Nephron (organoid): ENCODE data around the gene PTEN.
"Not testable (repeated sequence)": the region's sequence is repeated elsewhere in the genome, so short reads cannot be mapped to it uniquely, and the experiment has no call there.

Source experiments
- H3K27ac Mint-ChIP-seq, 3 experiments: 2 replicates each; pipeline ENCODE4 v1.8.0; 2020; ENCODE audit warnings: mixed read lengths in 3 of 3, mild to moderate bottlenecking in 2 of 3, moderate library complexity in 1 of 3
- H3K27me3 Mint-ChIP-seq: 2 replicates; pipeline ENCODE4 v1.8.0; 2021; ENCODE audit warnings: low read depth, mild to moderate bottlenecking, moderate library complexity, mixed read lengths
- H3K36me3 Mint-ChIP-seq: 2 replicates; pipeline ENCODE4 v1.8.0; 2020; ENCODE audit warnings: low read depth, mixed read lengths
- H3K4me1 Mint-ChIP-seq: 2 replicates; pipeline ENCODE4 v1.8.0; 2020; ENCODE audit warnings: mixed read lengths
- H3K4me3 Mint-ChIP-seq, 3 experiments: 2 replicates each; pipeline ENCODE4 v1.8.0; 2020; ENCODE audit warnings: mild to moderate bottlenecking in 3 of 3, mixed read lengths in 3 of 3, moderate library complexity in 2 of 3
- H3K9me3 Mint-ChIP-seq: 2 replicates; pipeline ENCODE4 v1.8.0; 2020; ENCODE audit warnings: mixed read lengths
- TF ChIP-seq, protein P1 (sequence below), 3 experiments: fragments of 200-600 bp; sonication (generic); IDR thresholded peaks; one replicate each; pipeline ENCODE4 v1.5.0; 2021; ENCODE audit warnings: antibody characterized with exemption in 3 of 3; ENCODE audit not compliant: unreplicated experiment in 3 of 3

The PTEN gene

DNA sequence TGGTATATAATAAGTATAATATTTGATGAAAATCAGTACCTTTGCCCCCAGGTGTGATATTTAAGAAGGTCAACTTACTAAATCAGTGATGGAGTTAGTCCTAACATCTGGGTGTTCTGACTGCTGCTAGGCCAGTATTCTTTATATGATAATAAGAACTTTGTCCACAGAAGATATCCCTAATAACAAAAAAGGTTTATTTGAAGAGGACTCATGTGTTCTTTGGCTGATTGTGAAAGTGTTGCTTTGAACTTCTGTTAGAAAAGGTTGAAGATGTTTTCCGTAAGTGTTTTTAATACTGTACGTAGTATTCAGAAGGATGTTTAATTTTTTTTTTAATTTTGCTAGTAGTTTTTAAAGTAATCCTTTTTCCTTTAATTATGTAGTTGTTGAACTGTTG lies 10.2 kb downstream of the PTEN start:
- H3K27ac Mint-ChIP-seq: no peak overlapping the region
- H3K36me3 Mint-ChIP-seq: peaks cover 18% of the 10 kb centered on the region
- TF ChIP-seq, protein P1, sequence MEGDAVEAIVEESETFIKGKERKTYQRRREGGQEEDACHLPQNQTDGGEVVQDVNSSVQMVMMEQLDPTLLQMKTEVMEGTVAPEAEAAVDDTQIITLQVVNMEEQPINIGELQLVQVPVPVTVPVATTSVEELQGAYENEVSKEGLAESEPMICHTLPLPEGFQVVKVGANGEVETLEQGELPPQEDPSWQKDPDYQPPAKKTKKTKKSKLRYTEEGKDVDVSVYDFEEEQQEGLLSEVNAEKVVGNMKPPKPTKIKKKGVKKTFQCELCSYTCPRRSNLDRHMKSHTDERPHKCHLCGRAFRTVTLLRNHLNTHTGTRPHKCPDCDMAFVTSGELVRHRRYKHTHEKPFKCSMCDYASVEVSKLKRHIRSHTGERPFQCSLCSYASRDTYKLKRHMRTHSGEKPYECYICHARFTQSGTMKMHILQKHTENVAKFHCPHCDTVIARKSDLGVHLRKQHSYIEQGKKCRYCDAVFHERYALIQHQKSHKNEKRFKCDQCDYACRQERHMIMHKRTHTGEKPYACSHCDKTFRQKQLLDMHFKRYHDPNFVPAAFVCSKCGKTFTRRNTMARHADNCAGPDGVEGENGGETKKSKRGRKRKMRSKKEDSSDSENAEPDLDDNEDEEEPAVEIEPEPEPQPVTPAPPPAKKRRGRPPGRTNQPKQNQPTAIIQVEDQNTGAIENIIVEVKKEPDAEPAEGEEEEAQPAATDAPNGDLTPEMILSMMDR (IDR thresholded peaks at IDR 0.05; ENCODE audit: unreplicated experiment in 3 of 3): no peak
- no peaks in the 10 kb centered on the region for H3K27me3 Mint-ChIP-seq
- H3K4me1 Mint-ChIP-seq: peaks cover 26% of the 10 kb centered on the region
- no peaks in the 10 kb centered on the region for H3K9me3 Mint-ChIP-seq
- H3K4me3 Mint-ChIP-seq: no peak overlapping the region

DNA sequence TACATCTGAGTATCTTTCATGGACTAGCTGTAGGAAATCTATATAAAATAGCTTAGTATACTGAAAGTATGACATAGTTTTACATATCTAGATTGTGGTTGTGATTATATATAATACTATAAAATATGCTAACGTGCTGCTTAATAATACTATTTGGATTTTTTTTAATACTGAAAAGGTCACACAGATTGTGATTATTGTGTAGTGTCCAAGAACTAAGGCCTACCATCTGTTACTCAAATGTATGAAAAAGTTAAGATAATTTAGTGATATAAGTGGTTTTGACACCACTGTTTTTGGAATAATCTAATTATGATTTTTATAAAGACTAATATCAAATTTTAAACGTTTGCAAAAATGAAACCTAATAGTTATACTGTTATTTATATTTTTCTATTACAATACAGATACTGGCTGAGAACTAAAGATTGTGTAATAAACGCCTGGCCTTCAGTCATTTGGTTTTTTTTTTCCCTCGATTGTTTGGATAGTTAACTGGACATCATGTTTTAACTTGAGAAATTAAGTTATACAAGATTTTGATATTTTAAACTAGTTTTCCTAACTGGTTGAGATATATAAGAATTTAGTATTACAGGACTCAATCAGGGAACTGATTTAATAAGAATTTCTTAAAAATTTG lies 12.6 kb downstream of the PTEN start:
- H3K36me3 Mint-ChIP-seq: peaks cover 31% of the 10 kb centered on the region
- H3K27me3 Mint-ChIP-seq: no peaks in the 10 kb centered on the region
- H3K4me3 Mint-ChIP-seq: no peak overlapping the region
- peaks cover 5% of the 10 kb centered on the region for H3K9me3 Mint-ChIP-seq
- peaks cover 11% of the 10 kb centered on the region for H3K4me1 Mint-ChIP-seq
- H3K27ac Mint-ChIP-seq: no peak overlapping the region
- TF ChIP-seq, protein P1 (IDR thresholded peaks at IDR 0.05; ENCODE audit: unreplicated experiment in 3 of 3): no peak

DNA sequence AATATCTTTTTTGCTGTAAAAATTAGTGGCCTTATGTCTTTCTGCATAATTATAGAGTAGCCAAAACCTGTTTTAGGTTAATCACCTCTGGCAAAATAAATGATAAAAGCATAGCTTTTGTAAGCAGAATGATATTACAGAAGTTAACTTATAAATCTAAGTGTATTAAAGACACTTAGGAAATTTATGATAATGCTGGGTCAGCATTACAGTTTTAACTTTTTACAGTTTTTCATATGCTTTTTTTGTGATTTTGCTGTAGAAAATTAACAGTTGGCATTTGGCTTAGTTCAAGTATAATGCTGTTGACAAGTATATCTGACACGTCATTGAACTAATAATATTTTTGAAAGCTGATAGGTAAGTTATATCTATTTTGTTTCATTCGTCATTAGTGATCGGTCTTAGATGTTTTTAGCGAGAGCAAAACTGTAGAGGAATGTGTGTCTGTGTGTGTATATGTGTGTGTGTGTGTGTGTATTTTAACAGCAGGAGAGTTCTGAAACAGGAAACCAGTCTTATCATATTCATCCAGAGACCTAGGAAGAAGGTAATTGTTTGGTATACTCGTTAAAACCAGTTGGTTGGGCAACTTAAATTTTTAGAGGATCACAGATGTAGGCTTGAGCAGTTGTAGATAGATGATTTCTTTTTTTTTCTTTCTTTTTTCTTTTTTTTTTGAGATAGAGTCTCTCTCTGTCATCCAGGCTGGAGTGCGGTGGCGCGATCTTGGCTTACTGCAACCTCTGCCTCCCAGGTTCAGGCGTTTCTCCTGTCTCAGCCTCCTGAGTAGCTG lies 15.4 kb downstream of the PTEN start:
- Mint-ChIP-seq H3K27me3 (no peaks in the 10 kb centered on the region), H3K4me1 (peaks cover 4% of the 10 kb centered on the region), H3K4me3 (no peak overlapping the region), H3K27ac (peak overlapping the region in 1 of 3 experiments; percentile 43), H3K36me3 (peaks cover 52% of the 10 kb centered on the region), H3K9me3 (peaks cover 15% of the 10 kb centered on the region)
- TF ChIP-seq, protein P1 (IDR thresholded peaks at IDR 0.05; ENCODE audit: unreplicated experiment in 3 of 3): no peak

DNA sequence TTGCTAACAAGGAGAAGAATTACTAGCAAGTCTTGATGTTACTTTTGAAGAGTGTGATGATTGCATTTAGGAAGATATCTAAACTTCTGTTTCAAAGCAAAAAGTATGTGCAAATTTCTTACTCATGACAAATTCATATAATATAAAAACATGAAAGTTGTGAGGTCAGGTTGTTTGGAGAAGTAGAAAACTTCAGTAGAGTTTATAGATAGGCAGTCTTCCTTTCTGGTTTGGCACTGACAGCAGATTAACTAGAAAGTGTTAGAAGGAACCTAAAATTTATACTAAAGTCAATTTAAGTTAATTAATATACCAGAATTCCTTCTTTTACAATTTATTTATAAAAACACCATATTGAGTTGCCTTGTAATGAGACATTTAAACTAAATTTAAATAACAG lies 16.9 kb downstream of the PTEN start:
- Mint-ChIP-seq H3K4me3 (no peak overlapping the region), H3K27ac (no peak overlapping the region), H3K4me1 (no peaks in the 10 kb centered on the region), H3K9me3 (peaks cover 15% of the 10 kb centered on the region), H3K27me3 (no peaks in the 10 kb centered on the region), H3K36me3 (peaks cover 52% of the 10 kb centered on the region)
- TF ChIP-seq, protein P1 (IDR thresholded peaks at IDR 0.05; ENCODE audit: unreplicated experiment in 3 of 3): no peak

DNA sequence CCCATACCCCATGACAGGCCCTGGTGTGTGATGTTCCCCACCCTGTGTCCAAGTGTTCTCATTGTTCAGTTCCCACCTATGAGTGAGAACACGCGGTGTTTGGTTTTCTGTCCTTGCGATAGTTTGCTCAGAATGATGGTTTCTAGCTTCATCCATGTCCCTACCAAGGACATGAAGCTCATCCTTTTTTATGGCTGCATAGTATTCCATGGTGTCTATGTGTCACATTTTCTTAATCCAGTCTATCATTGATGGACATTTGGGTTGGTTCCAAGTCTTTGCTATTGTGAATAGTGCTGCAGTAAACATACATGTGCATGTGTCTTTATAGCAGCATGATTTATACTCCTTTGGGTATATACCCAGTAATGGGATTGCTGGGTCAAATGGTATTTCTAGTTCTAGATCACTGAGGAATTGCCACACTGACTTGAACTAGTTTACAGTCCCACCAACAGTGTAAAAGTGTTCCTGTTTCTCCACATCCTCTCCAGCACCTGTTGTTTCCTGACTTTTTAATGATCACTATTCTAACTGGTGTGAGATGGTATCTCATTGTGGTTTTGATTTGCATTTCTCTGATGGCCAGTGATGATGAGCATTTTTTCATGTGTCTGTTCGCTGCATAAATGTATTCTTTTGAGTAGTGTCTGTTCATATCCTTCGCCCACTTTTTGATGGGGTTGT lies 18.1 kb downstream of the PTEN start:
- not testable (repeated sequence) for H3K4me3 Mint-ChIP-seq, H3K27me3 Mint-ChIP-seq, H3K4me1 Mint-ChIP-seq, H3K27ac Mint-ChIP-seq
- peaks cover 63% of the 10 kb centered on the region for H3K36me3 Mint-ChIP-seq
- H3K9me3 Mint-ChIP-seq: peaks cover 22% of the 10 kb centered on the region

DNA sequence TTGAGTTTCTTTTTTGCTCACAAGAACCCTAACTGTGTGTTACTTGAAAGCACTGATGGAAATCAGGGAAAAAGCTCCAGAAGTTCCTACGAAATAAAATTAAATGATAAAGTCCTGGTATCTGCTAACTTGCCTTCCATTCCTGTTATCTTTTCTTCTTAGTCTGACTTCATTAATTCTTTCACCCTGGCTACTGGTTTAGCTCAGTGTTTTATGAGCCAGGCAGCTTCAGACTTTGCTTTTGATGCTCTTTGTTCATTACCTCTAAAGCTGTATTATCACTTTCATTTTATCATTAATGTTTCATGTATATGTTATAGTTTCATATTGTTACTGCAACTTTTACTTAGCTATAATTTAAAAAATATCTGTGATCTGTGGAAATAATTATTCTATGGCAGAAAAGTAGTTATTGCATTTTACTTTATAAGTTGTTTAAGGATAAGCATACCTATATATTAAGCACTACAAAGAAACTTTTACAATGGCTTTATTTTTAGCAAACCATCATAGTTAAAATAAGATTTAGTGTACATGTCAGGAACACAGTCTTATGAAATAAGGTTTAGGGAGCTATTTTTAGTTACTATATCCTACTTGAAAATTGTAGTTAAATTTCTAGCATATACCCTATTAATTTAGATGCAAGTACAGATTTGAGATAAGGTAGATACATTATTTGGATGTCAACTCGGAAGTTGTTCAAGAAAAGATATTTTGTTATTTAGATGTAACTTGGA lies 19.3 kb downstream of the PTEN start:
- H3K27ac Mint-ChIP-seq: no peak overlapping the region
- H3K4me3 Mint-ChIP-seq: no peak overlapping the region
- TF ChIP-seq, protein P1 (IDR thresholded peaks at IDR 0.05; ENCODE audit: unreplicated experiment in 3 of 3): no peak
- peaks cover 75% of the 10 kb centered on the region for H3K36me3 Mint-ChIP-seq
- no peaks in the 10 kb centered on the region for H3K27me3 Mint-ChIP-seq
- no peaks in the 10 kb centered on the region for H3K4me1 Mint-ChIP-seq
- peaks cover 26% of the 10 kb centered on the region for H3K9me3 Mint-ChIP-seq
